Lower lobe of right lung (tissue), 2 donors: ENCODE data around the gene TCEAL4. TPM values are rescaled to one million over a fixed set of nuclear protein-coding genes. Genes with fewer than 3 reads are reported as not detected.

Experiments
- ATAC-seq, 2 donors: fragments of 200-7000 bp; cut with Tn5 transposase; one replicate each; pipeline ENCODE4 v1.9.1; 2020 to 2022; ENCODE audit warnings: mild to moderate bottlenecking in 2 of 2, moderate library complexity in 2 of 2
- DNase-seq: peaks from one replicate; pipeline ENCODE4 v3.0.0-alpha.2; 2020
- H3K27ac ChIP-seq: fragments of 200-600 bp; one replicate; pipeline ENCODE4 v1.8.0; 2022
- H3K27me3 ChIP-seq: fragments of 200-600 bp; one replicate; pipeline ENCODE4 v1.8.0; 2022; ENCODE audit warnings: low read depth
- H3K36me3 ChIP-seq: fragments of 200-600 bp; one replicate; pipeline ENCODE4 v1.8.0; 2022; ENCODE audit warnings: mild to moderate bottlenecking
- H3K4me1 ChIP-seq: fragments of 200-600 bp; one replicate; pipeline ENCODE4 v1.8.0; 2022
- H3K4me3 ChIP-seq: fragments of 200-600 bp; one replicate; pipeline ENCODE4 v1.8.0; 2022; ENCODE audit warnings: mild to moderate bottlenecking
- H3K9me3 ChIP-seq: fragments of 200-600 bp; one replicate; pipeline ENCODE4 v1.8.0; 2022
- intact Hi-C: fragments of 100-400 bp; cut with DNase I; formaldehyde crosslinking; loops from one replicate; pipeline ENCODE4 v1.11.0; 2022
- total RNA-seq: library from RNA; stranded (reverse); fragmentation: NEBNext Ultra II Directional; extraction: Animal tissue kit (Norgen Biotek cat#: 25700); gene quantifications from one replicate; pipeline ENCODE4 v1.2.1, GENCODE V29; 2021
- TF ChIP-seq, protein P1 (sequence below): fragments of 200-600 bp; IDR thresholded peaks from one replicate; pipeline ENCODE4 v1.8.0; 2022; ENCODE audit warnings: antibody characterized with exemption, mild to moderate bottlenecking
- donor health status: DM: no; HTN: yes; CAD: no; lungs with severe emphysema.

The TCEAL4 gene
- total RNA-seq, 1 donor from 2014 or later: 58.7 TPM

DNA sequence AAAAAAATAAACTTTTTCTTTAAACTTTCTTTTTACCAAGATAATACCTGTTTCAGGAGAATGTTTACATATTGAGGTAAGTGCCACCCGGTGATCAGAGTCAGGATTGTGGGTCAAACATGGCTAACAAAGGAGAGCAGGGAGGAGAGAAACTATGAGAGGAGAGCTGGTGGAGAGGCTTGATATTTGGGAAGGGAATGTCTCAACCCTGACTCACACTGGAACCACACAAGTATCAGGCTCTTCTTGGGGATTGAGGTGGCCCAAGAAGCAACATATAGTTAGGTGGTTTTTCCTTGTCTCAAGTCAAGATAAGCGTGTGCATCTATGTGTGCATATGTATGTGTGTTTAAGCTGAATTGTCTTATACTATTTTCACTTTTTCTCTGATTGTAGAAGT is 50.1 kb downstream of the TCEAL4 start:
- H3K4me1 ChIP-seq: no peaks in the 10 kb centered on the region
- TF ChIP-seq, protein P1, sequence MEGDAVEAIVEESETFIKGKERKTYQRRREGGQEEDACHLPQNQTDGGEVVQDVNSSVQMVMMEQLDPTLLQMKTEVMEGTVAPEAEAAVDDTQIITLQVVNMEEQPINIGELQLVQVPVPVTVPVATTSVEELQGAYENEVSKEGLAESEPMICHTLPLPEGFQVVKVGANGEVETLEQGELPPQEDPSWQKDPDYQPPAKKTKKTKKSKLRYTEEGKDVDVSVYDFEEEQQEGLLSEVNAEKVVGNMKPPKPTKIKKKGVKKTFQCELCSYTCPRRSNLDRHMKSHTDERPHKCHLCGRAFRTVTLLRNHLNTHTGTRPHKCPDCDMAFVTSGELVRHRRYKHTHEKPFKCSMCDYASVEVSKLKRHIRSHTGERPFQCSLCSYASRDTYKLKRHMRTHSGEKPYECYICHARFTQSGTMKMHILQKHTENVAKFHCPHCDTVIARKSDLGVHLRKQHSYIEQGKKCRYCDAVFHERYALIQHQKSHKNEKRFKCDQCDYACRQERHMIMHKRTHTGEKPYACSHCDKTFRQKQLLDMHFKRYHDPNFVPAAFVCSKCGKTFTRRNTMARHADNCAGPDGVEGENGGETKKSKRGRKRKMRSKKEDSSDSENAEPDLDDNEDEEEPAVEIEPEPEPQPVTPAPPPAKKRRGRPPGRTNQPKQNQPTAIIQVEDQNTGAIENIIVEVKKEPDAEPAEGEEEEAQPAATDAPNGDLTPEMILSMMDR: no peak
- ATAC-seq (no peak), DNase-seq (no peak)
- no peaks in the 10 kb centered on the region for H3K9me3 ChIP-seq
- no peaks in the 10 kb centered on the region for H3K27me3 ChIP-seq
- no peak overlapping the region for H3K27ac ChIP-seq
- H3K4me3 ChIP-seq: no peak overlapping the region
- no peaks in the 10 kb centered on the region for H3K36me3 ChIP-seq
- intact Hi-C loops: no loop called here

Other genes starting within 250 kb of the TCEAL4 start
- gene TCEAL9, start 229.0 kb upstream of the TCEAL4 start, total RNA-seq: 34.6 TPM
- gene BEX3, start 209.0 kb upstream of the TCEAL4 start, total RNA-seq: 93.9 TPM
- 0.53 TPM for gene RAB40A, start 66.0 kb upstream of the TCEAL4 start, total RNA-seq
- gene TCEAL3, start 22.4 kb downstream of the TCEAL4 start, total RNA-seq: 19.1 TPM
- gene TCEAL1, start 43.5 kb downstream of the TCEAL4 start, total RNA-seq: 25.5 TPM
- gene MORF4L2, start 101.2 kb downstream of the TCEAL4 start, total RNA-seq: 166 TPM
- not detected for gene TMEM31, start 125.4 kb downstream of the TCEAL4 start, total RNA-seq
- gene PLP1, start 191.3 kb downstream of the TCEAL4 start, total RNA-seq: 0.59 TPM
- 0.59 TPM for gene RAB9B, start 246.7 kb downstream of the TCEAL4 start, total RNA-seq